ENCODE data around the gene DNAJC1.

Gene DNAJC1

DNA sequence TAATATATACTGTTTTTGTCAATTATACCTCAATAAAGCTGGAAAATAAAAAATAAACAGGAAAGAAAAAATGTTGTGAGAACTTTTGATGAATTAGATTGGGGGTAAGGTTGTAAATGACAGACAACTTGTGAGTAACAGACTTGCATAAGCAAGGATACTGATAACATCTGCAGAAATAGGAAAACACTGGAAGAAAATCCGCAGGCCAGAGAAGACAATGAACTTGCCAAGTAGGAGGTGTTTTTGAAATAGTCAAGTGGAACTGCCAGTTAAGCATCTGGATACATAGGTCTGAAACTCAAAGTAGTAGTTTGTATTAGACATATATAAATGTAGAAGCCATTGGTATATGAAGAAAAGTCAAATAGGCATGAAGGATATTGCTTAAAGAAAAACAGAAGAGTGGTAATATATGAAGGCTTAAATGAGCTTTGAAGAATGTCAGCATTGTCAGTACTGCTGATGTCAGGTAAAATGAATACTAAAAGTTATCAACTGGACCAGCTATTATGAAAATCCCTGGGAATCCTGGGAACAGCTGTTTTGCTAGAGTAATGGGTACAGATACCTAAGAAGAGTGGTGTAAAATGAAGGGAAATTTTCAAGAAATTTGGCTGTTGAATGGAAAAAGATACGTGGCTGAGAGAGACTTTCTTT lies 58.7 kb downstream of the DNAJC1 start:
- no peaks in the 10 kb centered on the region for H3K27me3 Mint-ChIP-seq (ENCODE audit: low read depth, poor library complexity)
- no peaks in the 10 kb centered on the region for H3K9me3 Mint-ChIP-seq
- H3K27ac Mint-ChIP-seq, result no peak overlapping the region
- no peak for DNase-seq
- TF ChIP-seq, protein P1, sequence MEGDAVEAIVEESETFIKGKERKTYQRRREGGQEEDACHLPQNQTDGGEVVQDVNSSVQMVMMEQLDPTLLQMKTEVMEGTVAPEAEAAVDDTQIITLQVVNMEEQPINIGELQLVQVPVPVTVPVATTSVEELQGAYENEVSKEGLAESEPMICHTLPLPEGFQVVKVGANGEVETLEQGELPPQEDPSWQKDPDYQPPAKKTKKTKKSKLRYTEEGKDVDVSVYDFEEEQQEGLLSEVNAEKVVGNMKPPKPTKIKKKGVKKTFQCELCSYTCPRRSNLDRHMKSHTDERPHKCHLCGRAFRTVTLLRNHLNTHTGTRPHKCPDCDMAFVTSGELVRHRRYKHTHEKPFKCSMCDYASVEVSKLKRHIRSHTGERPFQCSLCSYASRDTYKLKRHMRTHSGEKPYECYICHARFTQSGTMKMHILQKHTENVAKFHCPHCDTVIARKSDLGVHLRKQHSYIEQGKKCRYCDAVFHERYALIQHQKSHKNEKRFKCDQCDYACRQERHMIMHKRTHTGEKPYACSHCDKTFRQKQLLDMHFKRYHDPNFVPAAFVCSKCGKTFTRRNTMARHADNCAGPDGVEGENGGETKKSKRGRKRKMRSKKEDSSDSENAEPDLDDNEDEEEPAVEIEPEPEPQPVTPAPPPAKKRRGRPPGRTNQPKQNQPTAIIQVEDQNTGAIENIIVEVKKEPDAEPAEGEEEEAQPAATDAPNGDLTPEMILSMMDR (IDR thresholded peaks at IDR 0.05), result no peak
- H3K4me1 Mint-ChIP-seq, result no peaks in the 10 kb centered on the region
- H3K4me3 Mint-ChIP-seq, result no peak overlapping the region
- peaks cover 4% of the 10 kb centered on the region for H3K36me3 Mint-ChIP-seq (ENCODE audit: low read depth)

DNA sequence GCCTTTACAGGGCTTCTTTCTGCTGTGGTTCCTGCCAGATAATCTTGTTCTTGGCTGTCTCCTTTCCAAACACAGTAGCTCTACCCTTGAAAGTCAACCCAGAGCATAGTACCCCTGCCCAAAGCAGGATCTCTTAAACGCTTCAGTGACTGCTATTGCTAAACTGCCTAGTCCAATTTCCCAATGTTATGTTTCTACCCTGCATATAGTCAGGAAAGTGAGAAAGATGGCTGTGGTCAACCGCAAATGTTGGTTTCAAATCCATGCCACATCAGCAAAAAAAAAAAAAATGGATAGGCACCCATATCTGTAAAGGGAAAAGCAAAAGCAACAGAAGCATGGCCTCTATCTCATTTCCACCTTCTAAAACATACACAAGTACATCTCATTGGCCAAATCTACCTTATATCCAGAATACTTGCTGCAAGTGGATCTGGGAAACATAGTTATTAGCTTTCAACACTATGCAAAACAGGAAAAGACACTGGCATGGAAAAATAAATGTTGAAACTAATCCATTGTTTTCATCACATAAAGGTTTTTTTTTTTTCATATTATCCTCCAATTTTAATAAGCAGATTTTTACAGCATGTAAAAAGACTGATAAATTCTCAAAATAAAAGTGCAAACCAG lies 59.8 kb downstream of the DNAJC1 start:
- DNase-seq, result no peak
- peaks cover 10% of the 10 kb centered on the region for H3K36me3 Mint-ChIP-seq (ENCODE audit: low read depth)

DNA sequence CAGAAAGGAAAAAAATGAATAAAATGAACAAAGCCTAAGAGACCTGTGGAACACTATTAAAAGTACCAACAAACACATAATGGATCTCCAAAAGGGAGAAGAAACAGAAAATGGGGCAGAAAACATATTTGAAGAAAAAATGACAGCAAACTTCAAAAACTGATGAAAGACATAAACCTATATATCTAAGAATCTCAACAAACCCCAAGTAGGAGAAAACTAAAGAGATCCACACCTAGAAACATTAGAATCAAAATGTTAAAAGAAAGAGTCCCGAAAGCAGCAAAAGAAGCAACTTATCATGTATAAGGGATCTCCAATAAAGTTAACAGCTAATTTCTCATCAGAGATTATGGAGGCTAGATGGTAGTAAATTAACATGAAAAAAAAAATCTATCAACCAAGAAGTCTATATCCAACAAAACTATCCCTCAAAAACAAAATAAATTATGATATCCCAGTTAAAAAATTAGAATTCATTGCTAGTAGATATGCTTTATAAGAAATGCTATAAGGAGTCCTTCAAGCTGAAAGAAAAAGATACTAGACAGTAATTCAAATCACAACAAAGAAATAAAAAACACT lies 68.0 kb downstream of the DNAJC1 start:
- Mint-ChIP-seq H3K36me3 (ENCODE audit: low read depth) (peaks cover 45% of the 10 kb centered on the region), H3K27me3 (ENCODE audit: low read depth, poor library complexity) (no peaks in the 10 kb centered on the region), H3K9me3 (peaks cover 33% of the 10 kb centered on the region), H3K4me3 (no peak overlapping the region), H3K4me1 (no peaks in the 10 kb centered on the region), H3K27ac (no peak overlapping the region)
- DNase-seq, result no peak
- TF ChIP-seq, protein P1 (IDR thresholded peaks at IDR 0.05), result no peak

More for the DNA sequence above, 59.8 kb downstream of the DNAJC1 start:
- no peak overlapping the region for H3K27ac Mint-ChIP-seq
- no peak overlapping the region for H3K4me3 Mint-ChIP-seq
- TF ChIP-seq, protein P1 (IDR thresholded peaks at IDR 0.05), result no peak
- no peaks in the 10 kb centered on the region for H3K4me1 Mint-ChIP-seq
- no peaks in the 10 kb centered on the region for H3K9me3 Mint-ChIP-seq
- H3K27me3 Mint-ChIP-seq (ENCODE audit: low read depth, poor library complexity), result no peaks in the 10 kb centered on the region

DNA sequence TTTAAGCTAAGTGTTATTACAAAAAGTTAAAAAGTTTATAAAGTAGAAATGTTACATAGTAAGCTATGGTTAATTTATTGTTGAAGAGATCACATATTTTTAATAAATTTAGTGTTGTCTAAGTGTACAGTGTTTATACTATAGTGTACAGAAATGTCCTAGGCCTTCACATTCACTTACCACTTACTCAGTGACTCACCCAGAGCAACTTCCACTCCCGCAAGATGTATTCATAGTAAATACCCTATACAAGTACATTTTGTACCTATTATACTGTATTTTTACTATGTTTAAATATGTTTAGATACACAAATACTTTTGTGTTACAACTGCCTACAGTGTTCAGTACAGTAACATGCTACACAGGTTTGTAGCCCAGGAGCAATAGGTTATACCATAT lies 69.2 kb downstream of the DNAJC1 start:
- DNase-seq, result no peak
- Mint-ChIP-seq H3K9me3 (peaks cover 33% of the 10 kb centered on the region), H3K4me3 (no peak overlapping the region), H3K27ac (no peak overlapping the region), H3K36me3 (ENCODE audit: low read depth) (peaks cover 44% of the 10 kb centered on the region), H3K4me1 (peaks cover 1% of the 10 kb centered on the region), H3K27me3 (ENCODE audit: low read depth, poor library complexity) (no peaks in the 10 kb centered on the region)
- TF ChIP-seq, protein P1 (IDR thresholded peaks at IDR 0.05), result no peak

DNA sequence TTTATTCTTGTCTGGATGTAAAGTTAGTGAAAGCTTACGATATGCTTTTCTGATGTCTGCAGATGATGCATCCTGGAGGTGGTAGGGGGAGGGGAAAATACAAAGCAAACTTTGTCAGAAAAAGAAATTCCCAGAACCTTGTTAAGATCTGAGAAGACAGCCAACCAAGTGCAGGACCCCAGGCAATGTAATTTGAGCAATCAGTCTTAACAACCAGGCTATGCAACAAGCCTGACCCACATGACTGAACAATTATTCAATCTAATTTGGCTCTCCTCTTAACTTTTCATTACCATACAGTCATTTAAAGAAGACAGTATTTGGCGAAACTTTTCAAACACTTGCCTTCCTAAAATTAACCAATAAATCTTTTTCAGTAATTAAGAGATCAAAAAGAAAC lies 74.5 kb downstream of the DNAJC1 start:
- Mint-ChIP-seq H3K4me1 (peaks cover 21% of the 10 kb centered on the region), H3K4me3 (no peak overlapping the region), H3K27me3 (ENCODE audit: low read depth, poor library complexity) (no peaks in the 10 kb centered on the region), H3K27ac (no peak overlapping the region), H3K9me3 (peaks cover 3% of the 10 kb centered on the region), H3K36me3 (ENCODE audit: low read depth) (peaks cover 4% of the 10 kb centered on the region)
- DNase-seq, result no peak
- TF ChIP-seq, protein P1 (IDR thresholded peaks at IDR 0.05), result no peak
